HG02759 (cell line): ENCODE data around the gene GHRHR.

Experiments
- ATAC-seq: cut with Tn5 transposase; IDR thresholded peaks from one replicate; pipeline ENCODE4 v1.9.1; 2021; ENCODE audit warnings: mild to moderate bottlenecking, moderate library complexity; ENCODE audit not compliant: unreplicated experiment

GHRHR gene

DNA sequence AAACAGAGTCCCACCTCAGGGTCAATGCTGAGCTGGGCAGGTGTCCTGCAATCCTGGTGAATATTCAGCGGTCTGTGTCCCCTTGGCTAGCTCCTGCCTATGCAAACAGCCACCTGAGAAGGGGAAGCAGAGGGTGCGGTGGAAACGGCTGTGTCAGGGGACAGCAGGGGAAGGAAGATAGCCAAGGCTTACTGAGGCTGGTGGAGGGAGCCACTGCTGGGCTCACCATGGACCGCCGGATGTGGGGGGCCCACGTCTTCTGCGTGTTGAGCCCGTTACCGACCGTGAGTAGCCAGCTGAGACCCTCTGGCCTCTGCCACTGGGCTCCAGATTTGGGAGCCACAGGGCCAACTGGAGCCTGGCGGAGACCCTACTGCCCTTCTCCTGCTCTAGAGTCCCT, at the start of gene GHRHR:
GHRHR (plus strand) TSS at position 112 of the 400 bp plus-strand sequence; CDS start at position 228, 116 bp downstream.
- no peak for ATAC-seq

GRCh38 chr7:30914596-30914995, 49.2 kb upstream of the GHRHR start:
- no peak for ATAC-seq

DNA sequence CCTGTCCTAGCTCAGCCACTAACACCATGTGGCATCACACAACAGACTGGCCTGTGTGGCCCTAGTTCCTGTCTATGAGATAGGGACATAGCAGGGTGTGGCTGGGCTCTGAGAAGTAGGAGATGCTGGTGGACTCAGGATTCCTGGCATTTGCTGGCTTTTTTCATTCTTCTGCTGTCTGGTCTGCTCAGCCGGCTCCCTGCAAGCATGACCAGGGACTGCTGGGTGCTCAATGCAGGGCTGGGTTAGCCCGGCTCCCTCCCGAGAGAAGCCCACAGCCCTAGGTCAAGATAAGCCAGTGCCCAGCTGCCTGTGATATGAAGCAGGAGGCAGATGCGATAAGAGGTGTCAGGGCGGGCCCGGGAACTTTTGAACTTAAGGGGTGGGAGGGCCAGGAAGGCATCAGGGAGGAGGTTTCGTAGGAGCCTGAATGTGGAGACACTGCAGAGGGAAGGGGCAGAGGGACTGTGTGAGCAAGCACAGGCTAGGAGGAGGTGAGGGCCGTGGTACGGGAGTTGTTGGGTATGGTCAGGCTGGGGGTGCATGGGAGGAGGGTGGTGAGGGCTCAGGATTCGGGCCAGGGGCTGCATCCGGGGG, 48.6 kb upstream of the GHRHR start:
- no peak for ATAC-seq

GRCh38 chr7:30915751-30916150, 48.0 kb upstream of the GHRHR start:
- no peak for ATAC-seq

- ATAC-seq, result no peak
Observed at GRCh38 chr7:30916255-30916654, 47.5 kb upstream of the GHRHR start.

- no peak for ATAC-seq
Observed at GRCh38 chr7:30916767-30917166, 47.0 kb upstream of the GHRHR start.

GRCh38 chr7:30917216-30917893, 46.4 kb upstream of the GHRHR start:
- ATAC-seq, result no peak

- no peak for ATAC-seq
Observed at GRCh38 chr7:30918676-30919075, 45.1 kb upstream of the GHRHR start.

- ATAC-seq, result no peak
Observed at GRCh38 chr7:30920021-30920583, 43.7 kb upstream of the GHRHR start.

GRCh38 chr7:30920584-30921539, 42.9 kb upstream of the GHRHR start:
- no peak for ATAC-seq

DNA sequence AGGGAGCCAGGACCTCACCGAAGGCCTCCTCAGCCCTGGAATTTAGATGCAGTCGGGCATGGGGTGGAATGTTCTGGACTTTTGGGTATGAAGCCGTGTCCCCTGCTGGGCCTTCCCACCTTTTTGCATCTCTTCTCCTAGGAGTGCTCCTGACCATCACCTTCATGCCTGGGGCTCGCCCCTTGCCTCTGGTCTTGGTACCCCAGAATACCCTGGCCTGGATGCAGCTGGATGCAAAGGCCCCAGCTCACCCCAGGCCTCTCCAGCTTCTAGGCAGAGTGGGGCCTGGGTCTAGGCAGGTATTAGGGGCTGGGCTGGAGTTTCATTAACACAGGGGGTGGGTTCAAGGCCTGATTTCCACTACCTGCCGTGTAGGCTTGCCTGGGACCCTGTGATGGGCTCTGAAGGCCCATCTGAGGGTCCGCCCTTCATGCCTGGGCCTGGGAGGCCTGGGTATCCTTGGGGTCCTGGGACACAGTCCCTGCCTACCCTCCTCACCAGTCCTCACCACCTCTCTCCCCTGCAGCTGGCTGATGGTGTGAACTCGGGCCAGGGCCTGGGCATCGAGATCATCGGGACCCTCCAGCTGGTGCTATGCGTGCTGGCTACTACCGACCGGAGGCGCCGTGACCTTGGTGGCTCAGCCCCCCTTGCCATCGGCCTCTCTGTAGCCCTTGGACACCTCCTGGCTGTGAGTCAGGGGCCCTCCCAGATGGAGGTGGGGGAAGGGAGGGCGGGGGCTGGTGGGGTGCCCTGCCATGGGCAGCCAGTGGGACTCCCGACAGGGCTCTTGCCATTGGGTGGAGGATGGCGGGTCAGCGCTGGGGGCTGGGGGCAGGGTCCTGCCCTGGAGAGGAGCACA, 42.0 kb upstream of the GHRHR start:
- no peak for ATAC-seq

DNA sequence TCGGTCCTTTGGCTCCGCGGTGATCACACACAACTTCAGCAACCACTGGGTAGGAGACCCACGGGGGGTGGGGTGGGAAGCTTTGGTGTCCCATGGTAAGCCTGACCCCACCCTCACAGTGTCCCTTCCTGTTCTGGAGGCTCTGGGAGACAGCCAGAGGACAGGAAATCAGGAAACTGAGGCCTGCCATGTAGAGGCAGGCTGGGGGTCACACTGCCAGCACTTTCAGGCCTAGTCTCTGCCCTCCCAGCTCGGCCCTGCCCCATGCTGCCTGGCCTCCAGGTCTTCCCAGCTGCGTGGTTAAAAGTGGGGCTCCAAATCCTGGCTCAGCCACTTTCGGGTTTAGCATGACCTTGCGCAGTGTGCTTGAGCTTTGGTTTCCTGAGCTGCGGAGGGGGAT, 41.2 kb upstream of the GHRHR start:
- no peak for ATAC-seq

GRCh38 chr7:30923009-30923773, 40.6 kb upstream of the GHRHR start:
- ATAC-seq, result no peak

- no peak for ATAC-seq
Observed at GRCh38 chr7:30923774-30924413, 39.9 kb upstream of the GHRHR start.

DNA sequence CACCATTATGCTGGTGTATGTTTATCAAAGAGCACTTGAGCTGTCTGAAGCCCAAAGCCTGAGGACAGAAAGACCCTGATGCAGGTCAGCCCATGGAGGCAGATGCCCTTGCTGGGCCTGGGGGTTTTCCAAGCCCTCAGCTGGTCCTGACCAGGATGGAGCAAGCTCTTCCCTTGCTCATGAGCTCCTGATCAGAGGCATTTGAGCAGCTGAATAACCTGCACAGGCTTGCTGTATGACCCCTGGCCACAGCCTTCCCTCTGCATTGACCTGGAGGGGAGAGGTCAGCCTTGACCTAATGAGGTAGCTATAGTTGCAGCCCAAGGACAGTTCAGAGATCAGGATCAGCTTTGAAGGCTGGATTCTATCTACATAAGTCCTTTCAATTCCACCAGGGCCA, 39.1 kb upstream of the GHRHR start:
- ATAC-seq, result no peak

- ATAC-seq, result no peak
Observed at GRCh38 chr7:30925117-30925516, 38.6 kb upstream of the GHRHR start.

- ATAC-seq, result no peak
Observed at GRCh38 chr7:30925913-30926312, 37.8 kb upstream of the GHRHR start.

DNA sequence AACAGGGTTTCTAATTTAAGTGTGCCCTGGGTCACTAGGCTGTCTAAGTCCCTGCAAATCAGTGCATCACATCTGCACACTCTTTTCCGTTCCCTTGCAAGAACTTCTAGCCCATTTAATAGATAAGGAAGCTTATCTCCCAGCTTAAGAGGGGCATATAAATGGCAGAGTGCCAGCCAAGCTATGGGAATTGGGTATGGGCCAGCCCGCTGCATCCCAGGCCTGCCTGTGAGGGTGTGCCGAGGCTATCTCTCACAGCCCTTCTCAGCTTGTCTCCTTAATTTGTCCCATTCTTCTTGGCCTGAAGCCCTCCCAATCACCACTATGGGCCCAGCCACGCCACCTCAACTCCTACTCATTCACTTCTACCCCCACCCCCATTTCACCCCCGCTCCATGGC, 37.4 kb upstream of the GHRHR start:
- ATAC-seq, result no peak

- ATAC-seq, result no peak
Observed at GRCh38 chr7:30927040-30927439, 36.7 kb upstream of the GHRHR start.
